Neutrophil (primary cell): ENCODE results near the gene GLRA3.
A peak's percentile ranks its signal among the peaks of the same experiment; 100 is the strongest.
"Not testable (repeated sequence)": the region's sequence is repeated elsewhere in the genome, so short reads cannot be mapped to it uniquely, and the experiment has no call there.

Experiments
- H3K27ac ChIP-seq: fragments of 200-600 bp; sonication (generic); 2 replicates; pipeline ENCODE4 v1.5.1; 2016; ENCODE audit warnings: mild to moderate bottlenecking, moderate library complexity
- H3K27me3 ChIP-seq: fragments of 200-600 bp; sonication (generic); 2 replicates; pipeline ENCODE4 v1.6.0; 2016; ENCODE audit warnings: mild to moderate bottlenecking
- H3K36me3 ChIP-seq: fragments of 200-600 bp; sonication (generic); 2 replicates; pipeline ENCODE4 v1.5.1; 2017
- H3K4me1 ChIP-seq, 2 experiments: fragments of 200-600 bp in 1 of 2; sonication (generic) in 1 of 2; 1 replicate in 1 of 2; 2 replicates in 1 of 2; pipeline versions ENCODE4 v1.5.1 to v1.6.1; 2013 to 2016; ENCODE audit warnings: low read depth in 1 of 2, low read length in 1 of 2, mild to moderate bottlenecking in 1 of 2, moderate library complexity in 1 of 2; ENCODE audit not compliant: control insufficient read depth in 1 of 2, insufficient read depth in 1 of 2
- H3K4me3 ChIP-seq, 2 experiments: fragments of 200-600 bp in 1 of 2; sonication (generic) in 1 of 2; 1 replicate in 1 of 2; 2 replicates in 1 of 2; pipeline ENCODE4 v1.5.1; 2013 to 2016; ENCODE audit warnings: low read depth in 1 of 2, low read length in 1 of 2, mild to moderate bottlenecking in 1 of 2, moderate library complexity in 1 of 2
- H3K9me3 ChIP-seq: fragments of 200-600 bp; sonication (generic); 2 replicates; pipeline ENCODE4 v1.5.1; 2016
- CTCF ChIP-seq: fragments of 200-600 bp; sonication (generic); IDR thresholded peaks from 2 replicates; pipeline ENCODE4 v1.5.1; 2016; ENCODE audit warnings: antibody characterized with exemption

GLRA3 gene

GRCh38 chr4:174640146-174640545, 188.9 kb downstream of the GLRA3 start:
- Histone ChIP-seq H3K4me3 (no peak overlapping the region), H3K9me3 (no peaks in the 10 kb centered on the region), H3K27me3 (peaks cover 20% of the 10 kb centered on the region), H3K27ac (no peak overlapping the region), H3K36me3 (no peaks in the 10 kb centered on the region), H3K4me1 (no peaks in the 10 kb centered on the region)
- TF ChIP-seq CTCF, result no peak

GRCh38 chr4:174635732-174636131, 193.3 kb downstream of the GLRA3 start:
- Histone ChIP-seq H3K27me3 (peaks cover 9% of the 10 kb centered on the region), H3K9me3 (no peaks in the 10 kb centered on the region), H3K36me3 (no peaks in the 10 kb centered on the region), H3K4me3 (no peak overlapping the region), H3K27ac (no peak overlapping the region), H3K4me1 (no peaks in the 10 kb centered on the region)
- TF ChIP-seq CTCF, result no peak

- Histone ChIP-seq H3K9me3 (no peaks in the 10 kb centered on the region), H3K27ac (no peak overlapping the region), H3K4me3 (no peak overlapping the region), H3K36me3 (no peaks in the 10 kb centered on the region), H3K4me1 (no peaks in the 10 kb centered on the region), H3K27me3 (no peaks in the 10 kb centered on the region)
- no peak for TF ChIP-seq CTCF
These were observed 195.6 kb downstream of the GLRA3 start for GRCh38 chr4:174633399-174633798.

- Histone ChIP-seq H3K4me1 (no peaks in the 10 kb centered on the region), H3K27me3 (no peaks in the 10 kb centered on the region), H3K4me3 (no peak overlapping the region), H3K27ac (no peak overlapping the region), H3K36me3 (no peaks in the 10 kb centered on the region), H3K9me3 (no peaks in the 10 kb centered on the region)
- TF ChIP-seq CTCF, result peak; percentile 64
These were observed 196.9 kb downstream of the GLRA3 start for GRCh38 chr4:174631901-174632758.

GRCh38 chr4:174629907-174630450, 199.1 kb downstream of the GLRA3 start:
- H3K27ac ChIP-seq, H3K4me3 ChIP-seq, H3K36me3 ChIP-seq, H3K27me3 ChIP-seq, H3K4me1 ChIP-seq, H3K9me3 ChIP-seq: not testable (repeated sequence)

- no peak overlapping the region for H3K4me3 ChIP-seq
- H3K36me3 ChIP-seq, result no peaks in the 10 kb centered on the region
- H3K4me1 ChIP-seq, result no peaks in the 10 kb centered on the region
- H3K27me3 ChIP-seq, result no peaks in the 10 kb centered on the region
- TF ChIP-seq CTCF, result no peak
- H3K27ac ChIP-seq, result no peak overlapping the region
- H3K9me3 ChIP-seq, result no peaks in the 10 kb centered on the region
These were observed 199.8 kb downstream of the GLRA3 start for GRCh38 chr4:174629265-174629664.
